Left colon (tissue), 2 donors: ENCODE data around the gene MARCHF10. TPM values are rescaled to one million over a fixed set of nuclear protein-coding genes. Genes with fewer than 3 reads are reported as not detected.

Source experiments
- ATAC-seq: fragments of 200-7000 bp; cut with Tn5 transposase; one replicate; pipeline ENCODE4 v1.9.1; 2020; ENCODE audit warnings: mild to moderate bottlenecking, moderate library complexity
- DNase-seq, 2 donors: peaks; one replicate each; pipeline ENCODE4 v3.0.0-alpha.2; 2020
- intact Hi-C, 2 donors: fragments of 100-400 bp; cut with DNase I in 1 of 2; cut with micrococcal nuclease in 1 of 2; formaldehyde crosslinking; loops; one replicate each; pipeline versions ENCODE4 v1.11.2 to v1.14.0; 2022; cut with DNase I, micrococcal nuclease
- total RNA-seq, 2 donors: library from RNA; stranded (reverse); fragmentation: NEBNext Ultra II Directional; extraction: Animal tissue kit (Norgen Biotek cat#: 25700); gene quantifications; one replicate each; pipeline ENCODE4 v1.2.1, GENCODE V29; 2021
- donor health status: DM: no; HTN: no; CAD: no.
- donor health status: DM: yes; HTN: yes; CAD: no.

MARCHF10 gene
- total RNA-seq, 2 donors from 2014 or later = not detected

DNA sequence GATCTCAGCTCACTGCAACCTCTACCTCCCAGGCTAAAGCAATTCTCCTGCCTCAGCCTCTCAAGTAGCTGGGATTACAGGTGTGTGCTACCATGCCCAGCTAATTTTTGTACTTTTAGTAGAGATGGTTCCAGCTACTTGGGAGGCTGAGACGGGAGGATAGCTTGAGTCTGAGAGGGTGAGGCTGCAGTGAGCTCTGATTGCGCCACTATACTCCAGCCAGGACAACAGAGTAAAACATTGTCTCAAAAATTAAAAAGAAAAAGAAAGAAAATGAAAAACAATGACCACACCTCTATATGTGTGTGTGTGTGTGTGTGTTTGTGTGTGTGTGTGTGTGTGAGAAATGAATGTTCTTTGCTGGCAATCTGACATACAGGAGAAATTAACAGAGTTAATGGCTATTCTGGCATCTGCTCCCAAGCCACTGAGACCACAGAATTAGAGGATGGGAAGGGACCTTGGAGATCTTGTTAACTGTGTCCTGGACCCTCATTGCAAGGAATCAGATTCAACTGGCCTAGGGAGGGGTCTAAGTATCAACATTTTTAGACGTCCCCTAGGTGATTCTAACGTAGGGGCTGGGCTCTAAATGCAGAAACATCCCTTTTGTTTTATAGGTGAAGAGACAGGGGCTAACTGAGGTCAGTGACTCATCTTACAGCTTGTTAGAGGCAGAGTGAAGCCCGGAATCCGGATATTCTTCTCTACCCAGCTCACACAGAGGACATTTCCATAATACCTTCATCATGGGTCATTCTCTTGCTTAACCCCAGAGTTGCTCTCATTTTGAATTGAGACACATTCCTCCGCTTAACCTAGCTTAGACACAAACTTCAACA lies 16.4 kb upstream of the MARCHF10 start:
- intact Hi-C loops = no loop called here
- no peak for DNase-seq
- no peak for ATAC-seq

- intact Hi-C loops = no loop called here
- DNase-seq (no peak), ATAC-seq (no peak)
Observed at GRCh38 chr17:62823111-62823893, 15.2 kb upstream of the MARCHF10 start.

GRCh38 chr17:62822080-62822904 lies 14.2 kb upstream of the MARCHF10 start:
- no peak for ATAC-seq
- DNase-seq = no peak
- intact Hi-C loops = no loop called here

DNA sequence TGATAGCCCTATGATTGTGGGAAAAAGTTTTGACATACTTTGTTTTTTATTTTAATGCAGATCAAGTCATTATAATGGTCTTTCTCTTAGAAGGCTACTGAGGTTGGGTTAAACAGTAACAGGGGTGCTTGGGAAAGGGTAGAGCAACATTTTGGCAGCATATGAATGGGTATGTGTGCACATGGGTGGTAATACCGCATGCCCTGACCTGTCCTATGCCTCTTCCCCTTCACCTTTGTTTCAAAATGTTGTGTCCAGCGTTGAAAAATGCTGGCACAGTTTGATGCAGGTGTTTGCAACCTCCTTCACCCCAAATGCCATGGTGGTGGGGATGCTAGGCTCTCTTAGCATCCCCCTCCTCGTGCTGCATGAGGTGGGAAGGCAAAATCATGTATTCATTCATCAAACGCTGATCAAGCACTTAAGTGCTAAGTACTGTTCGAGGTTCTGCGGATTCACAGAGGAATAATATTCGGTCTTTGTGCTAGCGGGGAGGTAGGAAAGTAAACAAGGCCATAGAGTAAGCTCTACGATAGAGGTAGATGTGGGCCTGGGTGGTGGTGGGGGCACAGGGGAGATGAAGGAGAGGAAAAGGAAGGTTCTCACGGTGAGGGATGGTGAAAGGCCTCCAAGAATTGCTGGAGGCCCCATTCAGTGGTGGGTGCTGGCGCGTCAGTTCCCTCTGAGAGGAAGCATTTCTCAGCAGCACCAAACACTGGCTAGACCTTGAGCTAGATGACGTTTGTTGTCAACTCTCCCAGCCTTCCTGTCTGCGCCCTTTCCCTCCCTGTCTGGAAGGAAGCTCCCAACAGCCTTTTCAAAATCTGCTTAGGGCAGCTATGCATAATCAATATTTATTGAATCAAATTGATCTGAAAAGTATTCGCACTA lies 13.3 kb upstream of the MARCHF10 start:
- intact Hi-C loops = no loop called here
- ATAC-seq (no peak), DNase-seq (no peak)

- no peak for ATAC-seq
- DNase-seq = peak in 1 of 2 donors; percentile 18
- intact Hi-C loops = no loop called here
Observed at GRCh38 chr17:62819511-62820221, 11.6 kb upstream of the MARCHF10 start.

- ATAC-seq (no peak), DNase-seq (no peak)
- intact Hi-C loops = no loop called here
Observed at GRCh38 chr17:62818526-62818925, 10.4 kb upstream of the MARCHF10 start.

GRCh38 chr17:62816282-62816839 lies 8.2 kb upstream of the MARCHF10 start:
- intact Hi-C loops = no loop called here
- ATAC-seq (no peak), DNase-seq (no peak)

- intact Hi-C loops = no loop called here
- DNase-seq (no peak), ATAC-seq (no peak)
Observed at GRCh38 chr17:62809656-62810055, 1.5 kb upstream of the MARCHF10 start.

GRCh38 chr17:62808576-62808970 lies 459 bp upstream of the MARCHF10 start:
- intact Hi-C loops = no loop called here
- DNase-seq (no peak), ATAC-seq (no peak)

GRCh38 chr17:62805234-62805633 lies 2.9 kb downstream of the MARCHF10 start:
- no peak for DNase-seq
- no peak for ATAC-seq
- intact Hi-C loops = no loop called here

DNA sequence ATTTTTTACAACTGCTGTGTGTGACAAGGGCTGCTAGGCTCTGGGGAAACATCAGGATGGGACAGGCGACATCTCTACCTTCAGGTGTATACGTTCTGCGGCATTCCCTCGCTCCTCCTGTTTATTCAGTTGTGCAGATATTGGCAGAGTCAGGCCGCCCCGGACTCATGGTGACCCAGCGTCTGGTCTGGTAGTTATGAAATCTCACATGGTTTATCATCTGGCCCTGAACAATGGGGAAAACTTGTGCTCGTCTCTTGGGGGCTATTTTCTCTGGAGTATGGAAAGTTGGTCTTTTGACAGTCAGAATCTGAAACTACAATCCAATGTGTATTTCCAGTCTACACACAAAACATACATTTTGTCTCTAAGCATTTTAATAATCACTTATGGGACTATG lies 3.3 kb downstream of the MARCHF10 start:
- DNase-seq = no peak
- intact Hi-C loops = no loop called here
- no peak for ATAC-seq

GRCh38 chr17:62804025-62804424 lies 4.1 kb downstream of the MARCHF10 start:
- DNase-seq (no peak), ATAC-seq (no peak)
- intact Hi-C loops = no loop called here

DNA sequence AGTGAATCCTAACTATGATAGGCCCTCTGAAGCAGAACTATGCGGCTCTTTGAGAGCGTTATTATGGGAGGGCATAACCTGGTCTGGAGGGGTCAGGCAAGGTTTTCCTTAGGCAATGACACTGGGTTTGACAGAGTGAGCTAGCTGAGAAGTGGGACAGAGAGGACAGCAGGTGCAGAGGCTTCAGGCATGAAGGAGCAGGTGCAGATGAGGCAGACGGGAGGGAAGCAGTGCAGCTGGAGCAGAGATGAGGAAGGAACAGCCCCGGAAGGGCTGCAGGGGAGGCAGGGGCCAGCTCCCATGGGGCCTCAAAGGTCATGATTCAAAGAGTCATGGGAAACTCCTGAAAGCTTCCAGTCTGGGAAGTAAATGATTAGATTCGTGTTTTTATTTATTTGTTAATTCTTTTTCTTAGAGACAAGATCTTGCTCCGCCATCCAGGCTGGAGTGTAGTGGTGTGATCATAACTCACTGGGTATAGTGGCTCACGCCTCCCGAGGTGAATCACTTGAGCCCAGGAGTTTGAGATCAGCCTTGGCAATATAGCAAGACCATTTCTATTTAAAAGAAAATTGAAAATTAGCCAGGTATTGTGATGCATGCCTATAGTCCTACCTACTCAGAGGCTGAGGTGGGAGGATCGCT lies 5.4 kb downstream of the MARCHF10 start:
- DNase-seq = no peak
- no peak for ATAC-seq
- intact Hi-C loops = no loop called here

DNA sequence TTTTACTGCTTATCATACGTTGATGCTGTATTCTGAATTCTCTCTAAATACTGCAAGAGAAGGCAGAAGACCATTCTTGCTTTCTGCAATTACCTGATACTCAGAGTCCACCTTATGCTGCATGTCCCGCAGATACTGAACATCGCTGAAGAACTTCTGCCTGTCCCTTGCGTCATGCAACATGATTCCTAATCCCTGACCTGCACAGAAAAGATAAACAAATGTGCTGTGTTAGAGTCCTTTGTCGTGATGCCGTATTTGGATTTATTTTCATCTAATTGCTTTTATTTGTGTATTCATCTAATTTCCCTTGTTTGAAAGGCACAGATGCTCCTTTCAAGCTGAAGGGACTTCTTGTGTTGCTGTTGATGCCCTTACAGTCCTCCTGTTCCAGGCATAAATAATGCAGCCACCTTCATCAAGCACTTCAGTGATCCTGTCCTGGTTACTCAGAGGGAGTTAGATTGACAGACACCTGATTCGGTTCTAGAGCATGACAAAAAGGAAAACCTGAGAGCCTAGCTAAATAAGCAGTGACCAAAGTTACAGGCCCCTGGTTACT lies 6.5 kb downstream of the MARCHF10 start:
- no peak for DNase-seq
- ATAC-seq = no peak
- intact Hi-C loops = no loop called here

GRCh38 chr17:62800585-62800984 lies 7.5 kb downstream of the MARCHF10 start:
- DNase-seq = no peak
- intact Hi-C loops = no loop called here
- peak; percentile 30 for ATAC-seq

DNA sequence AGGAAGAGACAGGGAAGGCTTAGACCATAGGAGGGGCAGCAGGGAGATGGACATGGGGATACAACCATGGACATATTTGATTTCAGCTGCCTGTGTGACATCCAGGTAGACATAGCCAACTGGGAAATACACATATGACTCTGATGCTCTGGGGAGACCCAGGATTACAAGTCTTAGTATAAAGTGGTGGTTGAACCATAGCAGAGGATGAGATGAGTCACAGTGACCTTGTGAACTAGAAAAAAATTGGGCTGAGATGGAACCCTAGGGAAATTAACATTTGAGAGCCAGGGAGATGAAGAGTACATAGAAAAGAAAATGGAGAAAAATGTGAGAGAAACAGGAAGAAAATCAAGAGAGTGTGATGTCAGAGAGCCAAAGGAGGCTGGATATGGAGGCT lies 10.2 kb downstream of the MARCHF10 start:
- no peak for DNase-seq
- ATAC-seq = no peak
- intact Hi-C loops = no loop called here

DNA sequence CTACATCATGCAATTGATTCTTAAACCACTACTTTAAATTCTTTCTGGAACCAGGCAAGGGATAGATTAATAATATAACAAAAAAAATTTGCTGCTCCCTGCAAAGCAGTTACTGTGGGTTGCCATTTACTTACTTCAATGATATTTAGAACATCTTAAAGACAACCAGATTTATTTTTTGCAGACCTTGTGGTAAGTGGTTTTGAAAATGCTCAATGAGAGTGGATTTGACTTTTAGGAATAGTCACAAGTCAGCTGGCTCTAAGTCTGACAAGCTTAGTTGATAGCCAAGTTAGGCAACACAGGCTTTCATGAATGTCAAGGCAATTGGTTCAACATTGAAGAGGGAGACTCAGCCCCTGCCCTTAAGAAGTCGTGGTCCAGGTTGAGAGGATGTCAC lies 11.8 kb downstream of the MARCHF10 start:
- ATAC-seq (no peak), DNase-seq (no peak)
- intact Hi-C loops = no loop called here
